ENCODE data around the gene PSMB2. TPM values are rescaled to one million over a fixed set of nuclear protein-coding genes. Genes with fewer than 3 reads are reported as not detected.

Gene PSMB2
- 14.8 and 30.8 TPM in 2 replicates for total RNA-seq

GRCh38 chr1:35641233-35641866 is at the start of gene PSMB2:
TSS of gene PSMB2 (minus strand) at chr1:35641526. CDS start at chr1:35641432, 94 bp downstream.

GRCh38 chr1:35573198-35574124 is 67.9 kb downstream of the PSMB2 start, which contains the start of gene TFAP2E:
TSS of gene TFAP2E (plus strand) at chr1:35573314. CDS start at chr1:35573578, 264 bp downstream.

DNA sequence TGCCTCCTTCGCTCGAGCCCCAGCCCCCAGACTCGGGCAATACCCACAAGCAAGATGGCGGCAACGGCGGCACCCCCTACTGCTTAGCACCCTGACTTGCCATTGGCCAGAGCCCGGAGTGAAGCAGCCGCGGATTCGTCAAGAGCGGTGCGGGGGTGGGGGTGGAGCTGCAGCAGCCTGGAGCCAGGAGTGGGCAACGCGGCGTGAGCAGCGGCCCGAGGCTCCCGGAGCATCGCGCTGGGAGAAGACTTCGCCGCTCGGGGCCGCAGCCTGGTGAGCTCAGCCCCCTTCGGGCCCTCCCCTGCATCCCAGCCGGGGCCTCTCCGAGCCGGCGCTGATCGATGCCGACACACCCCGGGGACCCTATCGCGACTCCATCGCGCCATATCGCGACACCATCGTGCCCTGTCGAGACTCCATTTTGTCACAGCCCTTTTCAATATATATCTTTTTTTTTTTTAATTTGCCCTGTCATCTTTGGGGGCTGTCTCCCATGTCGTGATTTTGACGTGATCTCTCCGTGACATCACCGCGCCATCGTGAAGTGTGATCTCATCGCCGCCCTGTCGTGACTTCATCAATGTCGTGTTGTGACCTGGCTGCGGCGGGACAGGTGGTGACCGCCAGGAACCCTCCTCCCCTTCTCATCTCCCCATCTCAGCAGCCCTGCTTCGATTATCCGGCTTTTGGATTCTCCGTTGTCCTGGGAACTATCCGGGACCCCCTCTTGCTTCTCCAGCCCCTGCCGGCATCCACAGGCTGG is 83.5 kb downstream of the PSMB2 start, which contains the start of gene NCDN:
NCDN (plus strand) TSS at position 189 of the 763 bp plus-strand sequence; CDS start at position 581, 392 bp downstream.

DNA sequence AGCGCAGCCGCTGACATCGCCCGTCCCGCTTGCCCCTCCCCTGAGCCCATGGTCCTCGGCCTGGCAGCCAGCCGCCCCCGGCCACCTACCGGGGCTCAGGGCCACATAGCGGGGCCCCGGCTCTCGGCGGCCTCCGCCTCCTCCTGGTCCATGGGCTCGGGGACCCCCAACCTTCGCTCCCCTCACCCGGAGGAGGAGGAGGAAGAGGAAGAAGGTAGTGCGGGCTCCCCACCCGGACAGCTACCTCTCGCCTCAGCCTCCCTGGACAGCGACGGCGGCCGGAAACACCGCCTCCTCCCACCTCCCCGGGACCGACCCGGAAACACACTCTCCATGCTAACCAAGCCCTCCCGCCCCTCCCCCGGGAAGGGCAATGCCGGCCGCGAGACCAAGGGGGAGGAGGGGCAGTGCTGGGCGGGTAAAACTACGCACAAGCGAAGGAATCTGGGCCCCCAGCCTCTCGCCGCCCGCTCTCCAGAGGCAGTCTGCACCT is 84.2 kb downstream of the PSMB2 start, which contains the start of gene KIAA0319L:
KIAA0319L (minus strand) TSS at position 286 of the 493 bp plus-strand sequence. CDS start 2,912 bp downstream, outside the sequence.

Other genes starting within 250 kb of the PSMB2 start
- gene KIAA0319L, start 84.1 kb downstream of the PSMB2 start, total RNA-seq, result 91.8 and 96.3 TPM in 2 replicates
- 24.9 and 42.5 TPM in 2 replicates for gene NCDN, start 83.7 kb downstream of the PSMB2 start, total RNA-seq
- under 0.01 and 0.42 TPM in 2 replicates for gene TFAP2E, start 68.2 kb downstream of the PSMB2 start, total RNA-seq
- gene C1orf216, start 77.4 kb upstream of the PSMB2 start, total RNA-seq, result 20.2 and 20.8 TPM in 2 replicates
- 1.5 and 17.9 TPM in 2 replicates for gene CLSPN, start 128.5 kb upstream of the PSMB2 start, total RNA-seq
- 9.5 and 12.5 TPM in 2 replicates for gene AGO4, start 166.5 kb upstream of the PSMB2 start, total RNA-seq
- gene AGO1, start 241.7 kb upstream of the PSMB2 start, total RNA-seq, result 11.9 and 26.8 TPM in 2 replicates

Data from smooth muscle cell of the umbilical artery (primary cell).